RWPE2 (cell line): ENCODE data around the gene ERBB2.

ENCODE experiments used
- ATAC-seq: fragments of 200-7000 bp; cut with Tn5 transposase; 3 replicates; pipeline ENCODE4 v1.9.1; 2021; ENCODE audit warnings: low read depth
- DNase-seq: peaks from one replicate; pipeline ENCODE4 v3.0.0-alpha.2; 2020; ENCODE audit warnings: low spot score
- H3K27ac ChIP-seq: fragments of 450-650 bp; 2 replicates; pipeline ENCODE4 v1.5.1; 2017; ENCODE audit warnings: mild to moderate bottlenecking; ENCODE audit not compliant: poor library complexity, severe bottlenecking
- H3K27me3 ChIP-seq: fragments of 250-450 bp; sonication (Bioruptor Pico); 2 replicates; pipeline ENCODE4 v1.5.1; 2021; ENCODE audit warnings: mild to moderate bottlenecking, moderate library complexity; ENCODE audit not compliant: insufficient read depth, poor library complexity, severe bottlenecking
- H3K36me3 ChIP-seq: fragments of 250-450 bp; sonication (Bioruptor Pico); 2 replicates; pipeline ENCODE4 v1.5.1; 2020; ENCODE audit warnings: low read depth, mild to moderate bottlenecking, moderate library complexity
- H3K4me1 ChIP-seq: fragments of 250-450 bp; sonication (Bioruptor Pico); 2 replicates; pipeline ENCODE4 v1.5.1; 2021; ENCODE audit warnings: mild to moderate bottlenecking, moderate library complexity; ENCODE audit not compliant: insufficient read depth, poor library complexity, severe bottlenecking
- H3K4me3 ChIP-seq: fragments of 250-450 bp; sonication (Bioruptor Pico); 2 replicates; pipeline ENCODE4 v1.5.1; 2021; ENCODE audit warnings: mild to moderate bottlenecking, moderate library complexity; ENCODE audit not compliant: severe bottlenecking
- H3K9me3 ChIP-seq: fragments of 250-450 bp; sonication (Bioruptor Pico); 2 replicates; pipeline ENCODE4 v1.5.1; 2021; ENCODE audit warnings: mild to moderate bottlenecking, moderate library complexity; ENCODE audit not compliant: severe bottlenecking
- CTCF ChIP-seq: fragments of 450-650 bp; IDR thresholded peaks from one replicate; pipeline ENCODE4 v1.5.1; 2017; ENCODE audit warnings: mild to moderate bottlenecking, moderate library complexity; ENCODE audit not compliant: poor library complexity, severe bottlenecking

The ERBB2 gene

DNA sequence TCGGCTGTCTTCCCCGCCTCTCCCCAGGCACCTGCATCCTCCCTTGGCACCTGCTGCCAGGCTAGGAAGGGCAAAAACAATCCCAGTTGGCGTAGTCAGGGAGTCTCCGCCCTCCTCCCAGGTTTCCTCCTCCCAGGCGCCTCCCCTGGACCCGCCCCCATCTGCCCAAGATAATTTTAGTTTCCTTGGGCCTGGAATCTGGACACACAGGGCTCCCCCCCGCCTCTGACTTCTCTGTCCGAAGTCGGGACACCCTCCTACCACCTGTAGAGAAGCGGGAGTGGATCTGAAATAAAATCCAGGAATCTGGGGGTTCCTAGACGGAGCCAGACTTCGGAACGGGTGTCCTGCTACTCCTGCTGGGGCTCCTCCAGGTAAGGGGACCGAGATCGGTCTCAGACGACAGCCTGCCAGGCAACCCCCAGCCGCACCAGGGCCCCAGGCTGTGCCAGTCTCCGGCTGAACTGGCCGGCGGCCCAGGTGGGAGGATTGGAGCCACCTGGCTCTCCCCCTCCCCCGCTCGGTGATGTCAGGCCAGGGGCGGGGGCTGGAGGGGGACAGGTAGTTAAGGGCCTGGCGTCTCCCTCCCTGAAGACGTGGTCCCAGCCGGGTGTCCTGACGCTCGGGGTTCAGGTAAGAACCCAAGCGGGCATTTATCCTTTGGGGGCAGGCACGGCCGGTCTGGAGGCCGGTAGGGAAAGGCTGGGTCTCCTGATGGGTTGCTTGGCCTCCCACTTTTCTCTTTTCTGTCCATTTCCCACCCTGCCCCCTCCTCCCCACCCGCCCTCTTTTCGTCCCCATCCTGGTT is 38.1 kb downstream of the ERBB2 start, which contains the start of gene GRB7:
GRB7 (plus strand) TSS at position 179 of the 808 bp plus-strand sequence. CDS start 4,364 bp downstream, outside the sequence.
- Histone ChIP-seq H3K9me3 (no peaks in the 10 kb centered on the region), H3K27ac (peak within 1 kb of the TSS; percentile 91), H3K27me3 (no peaks in the 10 kb centered on the region), H3K4me3 (peak within 1 kb of the TSS; percentile 44), H3K4me1 (peaks cover 10% of the 10 kb centered on the region), H3K36me3 (peaks cover 10% of the 10 kb centered on the region)
- ATAC-seq (peak; percentile 56), DNase-seq (peak; percentile 83)
- TF ChIP-seq CTCF: no peak

- Histone ChIP-seq H3K27me3 (no peaks in the 10 kb centered on the region), H3K9me3 (no peaks in the 10 kb centered on the region), H3K36me3 (peaks cover 15% of the 10 kb centered on the region), H3K27ac (peak overlapping the region; percentile 91), H3K4me3 (peak overlapping the region; percentile 44), H3K4me1 (peaks cover 10% of the 10 kb centered on the region)
- DNase-seq (no peak), ATAC-seq (peak; percentile 20)
- no peak for TF ChIP-seq CTCF
Observed at GRCh38 chr17:39738568-39738901, 38.7 kb downstream of the ERBB2 start.

DNA sequence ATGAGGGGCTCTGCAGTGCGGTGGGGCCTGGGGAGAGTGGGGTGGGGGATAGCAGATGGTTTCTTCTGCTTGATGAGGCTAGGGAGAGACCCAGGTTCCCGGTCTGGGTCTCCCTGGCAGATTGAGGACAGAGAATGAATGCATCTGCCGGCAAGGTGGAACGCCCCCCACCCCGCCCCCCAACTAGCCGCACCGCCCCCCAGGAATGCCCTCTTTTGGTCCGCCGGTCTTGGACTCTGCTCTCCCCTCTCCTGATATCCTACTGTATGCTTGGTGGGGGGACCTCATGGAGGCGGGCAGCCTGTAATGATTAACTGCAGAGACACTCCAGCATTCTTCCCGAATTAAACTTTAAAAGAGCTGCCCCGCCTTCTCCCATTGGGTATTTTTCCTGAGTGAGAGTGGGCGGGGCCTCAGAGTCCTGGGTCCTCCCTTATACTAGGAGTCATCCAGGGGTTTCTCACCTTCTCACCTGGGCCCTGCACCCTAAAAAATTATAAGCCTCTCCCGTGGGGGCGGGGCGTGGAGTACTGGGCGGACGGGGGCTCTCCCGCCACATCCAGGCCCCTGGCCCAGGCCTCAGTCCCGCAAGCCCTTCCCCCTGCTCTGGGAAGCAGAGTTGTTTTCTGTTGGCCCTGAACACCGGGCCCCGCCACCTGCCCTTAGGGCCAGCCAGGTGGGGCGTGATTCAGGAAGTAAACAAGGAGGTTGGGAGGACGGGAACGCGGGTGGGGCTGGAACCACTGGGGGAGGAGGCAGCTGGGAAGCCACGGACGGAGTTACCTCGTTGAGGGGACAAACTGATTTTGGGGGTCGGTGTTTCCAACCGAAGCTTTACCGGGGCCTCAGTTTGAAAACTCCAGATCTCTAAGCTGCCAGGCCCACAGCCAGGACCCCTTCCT is 39.4 kb downstream of the ERBB2 start:
- Histone ChIP-seq H3K27me3 (no peaks in the 10 kb centered on the region), H3K4me1 (peaks cover 10% of the 10 kb centered on the region), H3K4me3 (peak overlapping the region; percentile 44), H3K36me3 (peaks cover 19% of the 10 kb centered on the region), H3K27ac (peak overlapping the region; percentile 91), H3K9me3 (no peaks in the 10 kb centered on the region)
- ATAC-seq: peak; percentile 48
- peak; percentile 87 for DNase-seq
- TF ChIP-seq CTCF: no peak

DNA sequence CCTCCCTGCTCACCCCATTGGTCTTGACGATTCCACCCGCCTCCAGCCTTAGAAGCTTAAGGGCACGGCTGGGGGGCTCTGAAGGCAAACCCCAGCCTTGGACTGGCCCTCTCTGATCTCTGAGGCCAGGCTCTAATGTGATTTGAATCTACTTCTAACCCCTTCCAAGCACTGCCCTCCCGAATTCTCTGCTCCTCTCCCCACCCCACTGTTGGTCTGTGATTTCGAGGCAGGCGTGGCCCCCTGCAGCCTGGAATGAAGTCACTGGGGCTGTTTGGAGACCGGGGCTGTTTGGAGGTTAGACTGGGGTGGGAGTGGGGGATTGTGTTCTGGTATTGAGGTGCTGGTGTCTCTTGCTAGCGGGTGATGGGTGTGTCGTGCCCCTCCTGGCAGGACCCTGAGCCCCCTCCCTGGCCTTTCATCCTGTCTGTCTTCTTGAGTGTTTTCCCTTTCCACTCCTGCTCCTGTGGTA is 40.1 kb downstream of the ERBB2 start:
- Histone ChIP-seq H3K9me3 (no peaks in the 10 kb centered on the region), H3K36me3 (peaks cover 26% of the 10 kb centered on the region), H3K4me1 (peaks cover 10% of the 10 kb centered on the region), H3K27me3 (no peaks in the 10 kb centered on the region), H3K4me3 (peak overlapping the region; percentile 44), H3K27ac (peak overlapping the region; percentile 91)
- peak; percentile 11; the same call in 1 of the 3 replicates for ATAC-seq
- DNase-seq: no peak
- no peak for TF ChIP-seq CTCF
